GM10266 (cell line): ENCODE measurements around the gene HSP90AB1.

Experiments used
- DNase-seq: peaks from one replicate; pipeline ENCODE4 v3.0.0; 2012; ENCODE audit errors: extremely low spot score
- CTCF ChIP-seq: IDR thresholded peaks from 2 replicates; pipeline ENCODE4 v1.5.1; 2012; ENCODE audit warnings: mild to moderate bottlenecking, low read depth; ENCODE audit not compliant: control insufficient read depth, insufficient read depth; ENCODE audit errors: missing control alignments

The HSP90AB1 gene

GRCh38 chr6:44222486-44223318, 24.2 kb upstream of the HSP90AB1 start:
- DNase-seq, result no peak
- no peak for TF ChIP-seq CTCF

- peak; percentile 32 for TF ChIP-seq CTCF
- DNase-seq, result peak; percentile 96
These were observed 23.4 kb upstream of the HSP90AB1 start, which contains the start of gene SLC29A1 for GRCh38 chr6:44223319-44224028. Gene SLC29A1, plus strand, starts transcription at chr6:44223595. Its CDS starts 3,719 bp downstream, at chr6:44227314.

DNA sequence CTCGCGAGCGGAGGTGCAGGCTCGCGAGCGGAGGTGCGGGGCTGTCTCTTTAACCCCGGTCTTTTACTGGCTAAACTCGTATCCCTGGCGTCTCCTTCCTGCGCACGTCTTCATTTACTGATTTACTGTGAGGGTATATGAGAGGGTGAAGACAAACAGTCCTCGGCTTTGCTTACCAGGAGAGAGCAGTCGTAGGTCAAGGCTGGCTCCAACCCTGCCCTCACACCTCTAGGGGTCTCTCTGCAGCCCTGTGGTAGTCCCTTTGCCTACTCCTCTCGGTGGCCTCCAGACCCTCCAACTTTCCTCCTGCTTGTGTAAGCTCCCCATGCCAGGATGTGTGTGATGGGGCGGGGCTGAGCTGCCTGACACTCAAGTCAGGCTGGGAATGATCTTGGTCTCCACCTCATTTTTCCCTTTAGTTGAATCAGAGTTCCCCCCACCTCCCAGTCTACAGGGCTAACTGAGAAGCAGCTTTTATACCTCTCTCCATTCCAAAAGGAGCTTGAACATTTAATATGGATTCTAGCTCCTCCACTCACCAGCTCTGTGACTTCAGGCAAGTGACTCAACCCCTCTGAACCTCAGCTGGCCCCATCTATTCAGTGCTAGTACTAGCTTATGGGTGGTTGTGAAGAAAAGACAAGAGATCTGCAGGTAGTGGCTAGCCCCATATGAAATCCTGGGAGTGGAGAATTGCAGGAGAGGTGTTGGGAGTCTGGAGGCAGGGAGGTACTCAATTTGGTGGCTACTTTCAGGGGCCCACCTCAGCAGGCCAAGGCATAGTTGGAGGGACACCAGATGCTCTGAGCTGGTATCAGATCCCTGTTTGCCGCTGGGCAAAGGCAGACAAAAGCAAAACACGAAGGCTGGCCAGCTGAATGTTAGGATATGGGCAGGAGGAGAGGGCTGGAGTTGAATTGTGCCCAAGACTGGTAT, 22.6 kb upstream of the HSP90AB1 start:
- no peak for DNase-seq
- no peak for TF ChIP-seq CTCF

DNA sequence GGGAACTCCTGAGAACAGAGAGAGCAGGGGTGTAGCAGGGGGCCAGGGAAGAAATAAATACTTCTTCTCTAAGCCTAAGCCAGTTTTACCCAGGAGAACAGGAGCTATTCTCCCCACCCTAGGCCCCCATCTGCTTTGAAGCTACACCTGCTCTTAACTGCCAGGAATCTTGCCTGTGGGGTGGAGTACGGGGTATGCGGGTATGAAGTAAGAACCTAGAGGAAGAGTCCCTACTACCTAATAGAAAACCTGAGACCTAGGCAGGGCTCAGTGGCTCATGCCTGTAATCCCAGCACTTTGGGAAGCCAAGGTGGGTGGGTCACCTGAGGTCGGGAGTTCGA, 22.0 kb upstream of the HSP90AB1 start:
- no peak for TF ChIP-seq CTCF
- DNase-seq, result no peak

GRCh38 chr6:44225579-44226325, 21.1 kb upstream of the HSP90AB1 start:
- no peak for DNase-seq
- no peak for TF ChIP-seq CTCF

GRCh38 chr6:44226368-44227147, 20.3 kb upstream of the HSP90AB1 start:
- no peak for DNase-seq
- no peak for TF ChIP-seq CTCF
